Measurements from ENCODE around the gene C11orf65. TPM values are rescaled to one million over a fixed set of nuclear protein-coding genes. Genes with fewer than 3 reads are reported as not detected.

The C11orf65 gene
- total RNA-seq, 1 donor from 2014 or later, result 0.70 TPM

- Mint-ChIP-seq H3K27me3 (no peaks in the 10 kb centered on the region), H3K36me3 (peaks cover 4% of the 10 kb centered on the region), H3K27ac (no peak overlapping the region), H3K4me1 (ENCODE audit: unreplicated experiment) (no peaks in the 10 kb centered on the region), H3K9me3 (no peaks in the 10 kb centered on the region), H3K4me3 (no peak overlapping the region)
- no peak for DNase-seq (ENCODE audit: extremely low spot score, unreplicated experiment)
- no peak for TF ChIP-seq CTCF (conservative IDR thresholded peaks at IDR 0.05)
Measured at GRCh38 chr11:108341654-108342053, 125.7 kb downstream of the C11orf65 start.

GRCh38 chr11:108340973-108341372, 126.4 kb downstream of the C11orf65 start:
- H3K27me3 Mint-ChIP-seq, result no peaks in the 10 kb centered on the region
- TF ChIP-seq CTCF (conservative IDR thresholded peaks at IDR 0.05), result no peak
- H3K36me3 Mint-ChIP-seq, result peaks cover 4% of the 10 kb centered on the region
- no peaks in the 10 kb centered on the region for H3K9me3 Mint-ChIP-seq
- H3K4me1 Mint-ChIP-seq (ENCODE audit: unreplicated experiment), result no peaks in the 10 kb centered on the region
- no peak overlapping the region for H3K4me3 Mint-ChIP-seq
- DNase-seq (ENCODE audit: extremely low spot score, unreplicated experiment), result no peak
- peak overlapping the region; percentile 32 for H3K27ac Mint-ChIP-seq

- Mint-ChIP-seq H3K27me3 (no peaks in the 10 kb centered on the region), H3K4me1 (ENCODE audit: unreplicated experiment) (no peaks in the 10 kb centered on the region), H3K36me3 (peaks cover 17% of the 10 kb centered on the region), H3K27ac (no peak overlapping the region), H3K9me3 (no peaks in the 10 kb centered on the region), H3K4me3 (no peak overlapping the region)
- no peak for DNase-seq (ENCODE audit: extremely low spot score, unreplicated experiment)
- no peak for TF ChIP-seq CTCF (conservative IDR thresholded peaks at IDR 0.05)
Measured at GRCh38 chr11:108338750-108339149, 128.6 kb downstream of the C11orf65 start.

- Mint-ChIP-seq H3K4me1 (ENCODE audit: unreplicated experiment) (no peaks in the 10 kb centered on the region), H3K27ac (no peak overlapping the region), H3K4me3 (no peak overlapping the region), H3K27me3 (no peaks in the 10 kb centered on the region), H3K36me3 (peaks cover 33% of the 10 kb centered on the region), H3K9me3 (no peaks in the 10 kb centered on the region)
- TF ChIP-seq CTCF (conservative IDR thresholded peaks at IDR 0.05), result no peak
- DNase-seq (ENCODE audit: extremely low spot score, unreplicated experiment), result no peak
Measured at GRCh38 chr11:108333403-108333899, 133.9 kb downstream of the C11orf65 start.

Other genes starting within 250 kb of the C11orf65 start
- gene NPAT, start 244.9 kb downstream of the C11orf65 start, total RNA-seq (ENCODE audit: low replicate concordance), result 14.0 and 17.8 TPM in 2 replicates
- 47.0 and 78.4 TPM in 2 replicates for gene ATM, start 244.5 kb downstream of the C11orf65 start, total RNA-seq (ENCODE audit: low replicate concordance)
- 19.2 and 23.8 TPM in 2 replicates for gene POGLUT3, start 30.9 kb upstream of the C11orf65 start, total RNA-seq (ENCODE audit: low replicate concordance)
- 15.2 and 37.4 TPM in 2 replicates for gene EXPH5, start 126.2 kb upstream of the C11orf65 start, total RNA-seq (ENCODE audit: low replicate concordance)
- 26.3 and 34.7 TPM in 2 replicates for gene DDX10, start 197.5 kb upstream of the C11orf65 start, total RNA-seq (ENCODE audit: low replicate concordance)